ENCODE results near the gene PIWIL4.

DNA sequence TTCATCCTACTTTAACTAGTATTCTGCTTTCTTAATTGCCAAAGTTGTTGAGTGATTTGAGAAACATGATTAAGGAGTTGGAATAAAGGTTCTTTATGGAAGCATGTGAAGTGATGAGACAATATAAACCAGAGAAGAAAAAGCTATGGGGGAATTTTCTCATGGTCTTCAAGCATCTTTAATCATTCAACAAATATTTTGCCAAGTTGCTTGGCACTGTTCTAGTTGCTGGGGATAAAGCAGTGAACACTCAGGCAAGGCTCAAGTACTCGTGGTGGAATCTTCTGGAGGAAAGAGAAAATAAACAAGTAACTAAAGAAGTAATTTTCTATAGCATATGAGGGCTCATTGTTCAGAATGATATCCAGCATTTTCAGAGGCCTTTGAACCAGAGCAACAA lies 9.2 kb upstream of the PIWIL4 start:
- no peak for TF ChIP-seq CTBP1 (IDR thresholded peaks at IDR 0.05; ENCODE audit: borderline replicate concordance)
- TF ChIP-seq, protein P1, sequence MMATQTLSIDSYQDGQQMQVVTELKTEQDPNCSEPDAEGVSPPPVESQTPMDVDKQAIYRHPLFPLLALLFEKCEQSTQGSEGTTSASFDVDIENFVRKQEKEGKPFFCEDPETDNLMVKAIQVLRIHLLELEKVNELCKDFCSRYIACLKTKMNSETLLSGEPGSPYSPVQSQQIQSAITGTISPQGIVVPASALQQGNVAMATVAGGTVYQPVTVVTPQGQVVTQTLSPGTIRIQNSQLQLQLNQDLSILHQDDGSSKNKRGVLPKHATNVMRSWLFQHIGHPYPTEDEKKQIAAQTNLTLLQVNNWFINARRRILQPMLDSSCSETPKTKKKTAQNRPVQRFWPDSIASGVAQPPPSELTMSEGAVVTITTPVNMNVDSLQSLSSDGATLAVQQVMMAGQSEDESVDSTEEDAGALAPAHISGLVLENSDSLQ (IDR thresholded peaks at IDR 0.05) = no peak
- no peak for TF ChIP-seq SP1 (IDR thresholded peaks at IDR 0.05)
- TF ChIP-seq FOXA1 (IDR thresholded peaks at IDR 0.05) = no peak
- no peak for TF ChIP-seq BHLHE40 (IDR thresholded peaks at IDR 0.05; ENCODE audit: borderline replicate concordance)

Data from HEK293T (cell line).